ENCODE data around the gene C1GALT1C1.
"Not testable (repeated sequence)": the region's sequence is repeated elsewhere in the genome, so short reads cannot be mapped to it uniquely, and the experiment has no call there.

Gene C1GALT1C1

DNA sequence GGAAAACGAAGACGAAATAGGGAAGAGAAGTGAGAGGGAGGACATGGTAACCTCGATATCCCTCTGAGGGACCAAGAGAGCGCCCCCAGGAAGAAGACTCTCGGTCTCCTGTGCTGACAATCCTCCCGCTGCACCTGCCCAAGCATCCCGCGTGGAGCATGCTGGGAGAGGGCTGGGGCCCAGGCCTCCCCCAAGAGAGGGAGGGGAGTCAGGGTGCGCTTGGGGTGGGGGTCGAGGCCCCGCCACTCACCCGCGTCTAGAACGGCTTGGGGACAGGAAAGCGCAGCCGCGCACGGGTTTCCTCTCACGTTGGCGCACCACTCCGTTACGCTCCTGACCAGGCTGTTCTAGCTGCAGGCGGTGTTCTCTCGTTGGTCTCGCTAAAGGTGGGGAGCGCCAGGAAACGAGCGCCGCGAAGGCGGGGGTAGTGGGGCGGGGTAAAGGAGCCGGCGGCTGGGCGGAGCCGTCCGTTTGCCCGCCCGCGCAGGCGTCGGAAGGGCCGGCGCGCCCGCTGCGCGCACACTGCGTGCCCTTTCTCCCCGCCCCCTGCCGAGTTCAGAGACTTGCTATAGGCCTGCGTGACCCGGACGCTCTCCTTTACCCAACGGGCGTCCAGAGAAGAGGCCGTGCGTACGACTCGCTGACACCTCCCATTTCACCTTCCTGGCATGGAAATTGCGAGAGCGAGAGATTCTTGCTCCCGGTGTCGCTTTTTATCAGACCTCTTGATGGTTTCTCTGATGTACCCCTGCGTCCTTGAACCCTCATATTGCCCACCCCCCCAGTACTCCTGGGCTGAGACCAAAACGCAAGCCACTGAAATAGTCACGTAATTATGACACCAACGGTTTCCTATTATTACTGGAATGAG, at the start of gene C1GALT1C1:
Gene C1GALT1C1, minus strand, starts transcription at position 388 of the 871 bp plus-strand sequence. CDS start 2,888 bp downstream, outside the sequence.
- peak; percentile 92 for DNase-seq (ENCODE audit: low spot score)

DNA sequence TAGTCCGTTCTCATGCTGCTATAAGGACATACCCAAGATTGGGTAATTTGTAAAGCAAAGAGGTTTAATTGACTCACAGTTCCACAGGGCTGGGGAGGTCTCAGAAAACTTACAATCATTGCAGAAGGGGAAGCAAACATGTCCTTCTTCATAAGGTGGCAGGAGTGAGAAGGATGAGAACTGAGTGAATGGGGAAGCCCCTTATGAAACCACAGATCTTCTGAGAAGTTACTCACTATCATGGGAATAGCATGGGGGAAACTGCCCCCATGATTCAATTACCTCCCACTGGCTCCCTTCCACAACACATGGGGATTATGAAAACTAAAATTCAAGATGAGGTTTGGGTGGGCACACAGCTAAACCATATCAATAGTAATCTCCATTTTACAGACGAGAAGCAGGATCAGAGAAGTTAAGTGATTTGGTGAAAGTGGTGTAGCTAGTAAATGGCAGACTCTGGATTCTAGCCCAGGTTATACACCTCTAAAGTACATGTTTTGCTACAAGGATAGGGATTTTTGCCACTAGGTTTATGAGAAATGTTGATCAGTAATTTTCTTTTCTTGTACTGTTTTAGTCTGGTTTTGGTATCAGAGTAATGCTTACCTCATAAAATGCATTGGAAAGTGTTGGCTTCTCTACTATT, 47.3 kb upstream of the C1GALT1C1 start:
- DNase-seq (ENCODE audit: low spot score): no peak

DNA sequence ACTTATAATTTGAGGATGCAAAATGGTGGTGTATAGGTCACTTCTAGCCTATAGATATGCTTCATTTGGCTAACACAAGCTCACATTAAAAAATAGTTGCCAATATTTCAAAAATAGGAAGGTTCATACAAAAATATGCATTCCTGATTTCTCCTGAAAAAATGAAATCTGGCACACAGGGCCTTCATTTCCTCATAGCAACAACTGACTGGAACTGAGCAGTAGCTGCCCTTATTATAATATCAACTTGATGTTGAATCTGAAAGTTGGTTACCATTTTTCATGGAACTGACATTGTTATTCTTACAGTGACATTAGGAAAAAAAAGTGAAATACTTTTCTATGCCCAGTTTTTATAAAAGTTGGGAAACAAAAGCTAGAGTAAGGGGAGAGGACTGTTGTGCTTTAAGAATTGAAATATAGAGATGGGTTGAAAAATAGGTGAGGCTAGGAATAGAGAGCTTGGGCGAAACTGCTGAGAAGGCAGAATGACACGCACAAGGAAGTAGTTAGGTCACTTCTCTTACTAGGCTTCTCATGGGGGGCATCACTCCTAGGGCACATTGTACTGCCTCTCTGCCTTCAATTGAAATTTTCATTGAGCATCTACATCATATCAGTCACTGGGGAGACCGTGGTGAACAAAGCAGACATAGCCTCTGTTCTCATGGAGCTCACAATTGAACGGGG, 43.1 kb upstream of the C1GALT1C1 start:
- no peak for DNase-seq (ENCODE audit: low spot score)

DNA sequence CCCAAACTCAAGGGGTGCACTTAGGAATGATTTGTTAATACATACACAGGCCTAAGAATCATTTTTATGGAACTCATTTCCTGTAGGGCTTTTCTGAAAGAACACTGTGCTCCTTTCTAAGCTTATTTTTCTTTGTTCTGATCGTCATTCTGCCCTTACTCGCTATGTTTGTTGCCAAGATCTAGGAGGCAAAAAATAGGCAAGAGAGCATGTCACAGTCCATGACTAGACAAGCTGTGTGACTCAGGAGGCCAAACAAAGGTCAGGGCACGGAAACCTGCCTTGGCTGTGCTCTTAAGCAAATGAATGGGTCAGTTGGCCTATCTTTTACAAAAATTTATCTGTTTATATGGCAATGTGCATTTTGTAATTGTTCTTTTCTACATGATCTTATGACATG, 42.5 kb upstream of the C1GALT1C1 start:
- DNase-seq (ENCODE audit: low spot score): no peak

DNA sequence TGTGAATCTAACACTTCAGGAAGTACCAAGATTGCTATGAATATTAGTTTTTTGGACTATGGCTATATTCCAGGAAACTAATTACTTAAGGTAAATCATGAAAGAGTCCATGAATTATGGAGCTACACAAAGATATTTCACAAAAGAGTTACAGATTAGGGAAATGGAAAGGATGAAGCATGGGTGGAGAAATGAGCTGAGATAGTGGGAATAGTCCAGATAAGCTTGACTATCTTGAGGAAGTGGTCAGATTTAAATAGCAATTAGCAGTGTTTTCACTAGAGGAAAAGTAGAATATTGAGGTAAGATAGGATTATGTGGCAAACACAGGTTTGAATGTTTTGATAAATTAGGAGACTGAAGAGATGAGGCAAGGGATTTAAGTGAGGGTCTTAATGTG, 42.1 kb upstream of the C1GALT1C1 start:
- no peak for DNase-seq (ENCODE audit: low spot score)

DNA sequence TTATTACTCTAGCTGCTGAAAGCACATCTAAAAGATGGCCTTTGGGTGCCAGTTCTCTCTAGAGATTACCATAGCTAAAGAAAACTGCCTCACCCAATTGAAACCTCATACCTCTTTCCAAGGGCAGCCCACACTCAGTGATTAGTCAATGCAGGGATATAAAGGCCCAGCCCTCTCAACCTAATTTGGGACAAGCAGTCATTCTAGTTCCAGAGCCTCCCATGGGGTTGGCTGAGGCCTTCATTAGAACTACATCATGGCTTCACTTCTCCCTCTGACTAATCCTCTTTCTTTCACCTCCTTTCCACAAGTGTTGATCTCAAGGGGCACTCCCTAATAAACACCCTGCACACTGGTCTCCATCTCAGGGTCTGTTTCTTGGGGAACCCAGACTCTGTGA, 38.5 kb upstream of the C1GALT1C1 start:
- no peak for DNase-seq (ENCODE audit: low spot score)

DNA sequence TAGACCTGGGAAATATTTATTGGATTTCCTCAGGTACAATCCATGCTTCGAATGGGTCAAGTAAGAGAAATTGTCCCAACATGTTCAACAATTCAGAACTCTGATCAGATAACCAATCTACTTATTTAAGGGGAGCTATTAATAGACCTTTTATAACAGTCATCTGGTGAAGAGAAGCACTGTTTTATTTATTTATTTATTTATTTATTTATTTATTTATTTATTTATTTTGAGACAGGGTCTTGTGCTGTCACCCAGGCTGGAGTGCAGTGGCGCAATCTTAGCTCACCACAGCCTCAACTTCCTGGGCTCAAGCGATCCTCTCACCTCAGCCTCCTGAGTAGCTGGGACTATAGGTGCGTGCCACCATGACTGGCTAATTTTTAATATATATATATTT, 34.7 kb upstream of the C1GALT1C1 start:
- not testable (repeated sequence) for DNase-seq (ENCODE audit: low spot score)

DNA sequence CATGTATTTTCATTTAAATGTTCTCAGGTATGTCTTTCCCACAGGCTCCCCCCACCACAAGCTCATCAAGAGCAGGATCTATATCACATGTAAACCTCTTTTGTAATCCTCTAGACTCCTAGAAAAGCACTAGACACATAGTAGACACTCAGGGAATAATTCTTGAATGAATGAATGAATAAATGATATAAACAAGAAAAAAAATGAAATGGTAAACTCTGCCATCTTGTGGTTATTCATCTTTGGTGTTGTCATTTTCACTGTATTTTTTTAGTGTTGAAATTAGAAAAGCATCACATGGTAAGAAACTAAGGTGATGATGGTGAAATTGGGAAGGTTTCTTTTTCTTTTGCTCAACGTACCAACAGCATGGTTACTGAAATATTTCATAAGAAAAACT, 34.2 kb upstream of the C1GALT1C1 start:
- no peak for DNase-seq (ENCODE audit: low spot score)

DNA sequence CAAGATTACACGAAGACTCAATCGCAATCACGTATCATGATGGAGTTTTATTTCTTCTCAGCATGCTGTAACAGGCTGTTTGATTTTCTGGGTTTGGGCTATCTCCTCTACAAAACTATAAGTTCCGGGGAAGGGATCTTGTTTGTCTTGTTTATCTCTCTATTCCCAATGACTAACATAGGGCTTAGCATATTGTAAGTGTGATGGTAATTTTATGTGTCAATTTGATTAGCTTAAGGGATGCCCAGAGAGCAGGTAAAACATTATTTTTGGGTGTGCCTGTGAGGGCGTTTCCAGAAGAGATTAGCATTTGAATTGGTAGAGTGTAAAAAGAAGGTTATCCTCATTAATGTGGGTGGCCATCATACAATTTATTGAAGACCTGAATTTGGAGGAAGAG, 32.8 kb upstream of the C1GALT1C1 start:
- DNase-seq (ENCODE audit: low spot score): no peak

DNA sequence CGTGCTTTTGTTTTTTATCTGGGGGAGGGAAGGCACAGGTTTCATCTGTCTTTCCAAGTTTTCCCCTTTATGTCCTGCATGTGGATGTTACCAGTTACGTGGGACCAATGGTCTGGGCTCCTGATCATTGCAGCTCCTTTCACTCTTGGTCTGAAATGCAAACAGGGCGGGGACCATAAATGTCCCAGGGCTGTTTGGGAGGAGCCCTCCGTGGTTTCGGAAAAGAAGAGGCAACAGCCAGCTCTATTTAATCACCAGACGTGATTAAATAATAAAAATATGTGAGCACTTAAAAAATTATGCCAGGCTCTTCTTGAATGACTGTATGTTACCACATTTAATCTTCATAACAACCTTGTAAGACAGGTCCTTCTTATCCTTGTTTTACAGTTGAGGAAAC, 30.8 kb upstream of the C1GALT1C1 start:
- no peak for DNase-seq (ENCODE audit: low spot score)

DNA sequence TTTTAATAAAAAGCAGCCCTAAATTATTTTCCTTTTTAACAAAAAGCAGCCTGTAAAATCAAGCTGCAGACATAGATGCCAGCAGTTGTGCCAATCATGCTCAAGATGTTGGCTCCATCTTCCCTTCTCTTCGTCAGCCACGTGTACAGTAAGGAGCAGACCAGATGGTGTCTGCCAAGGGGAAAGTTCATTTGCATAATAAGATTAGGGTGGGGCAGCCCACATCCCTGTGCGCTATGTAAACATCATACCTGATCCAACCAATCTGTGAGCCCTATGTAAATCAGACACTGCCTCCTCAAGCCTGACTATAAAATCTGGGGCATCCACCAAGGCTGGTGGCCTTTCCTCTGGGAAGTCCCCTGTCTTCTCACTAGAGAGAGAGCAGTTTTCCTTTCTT, 23.1 kb upstream of the C1GALT1C1 start:
- no peak for DNase-seq (ENCODE audit: low spot score)

DNA sequence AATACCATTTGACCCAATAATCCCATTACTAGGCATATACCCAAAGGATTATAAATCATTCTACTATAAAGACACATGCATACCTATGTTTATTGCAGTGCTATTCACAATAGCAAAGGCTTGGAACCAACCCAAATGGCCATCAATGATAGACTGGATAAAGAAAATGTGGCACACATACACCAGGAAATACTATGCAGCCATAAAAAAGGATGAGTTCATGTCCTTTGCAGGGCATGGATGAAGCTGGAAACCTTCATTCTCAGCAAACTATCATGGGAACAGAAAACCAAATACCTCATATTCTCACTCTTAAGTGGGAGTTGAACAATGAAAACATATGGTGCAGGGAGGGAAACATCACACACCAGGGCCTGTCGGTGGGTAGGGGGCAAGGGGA, 22.4 kb upstream of the C1GALT1C1 start:
- DNase-seq (ENCODE audit: low spot score): not testable (repeated sequence)

DNA sequence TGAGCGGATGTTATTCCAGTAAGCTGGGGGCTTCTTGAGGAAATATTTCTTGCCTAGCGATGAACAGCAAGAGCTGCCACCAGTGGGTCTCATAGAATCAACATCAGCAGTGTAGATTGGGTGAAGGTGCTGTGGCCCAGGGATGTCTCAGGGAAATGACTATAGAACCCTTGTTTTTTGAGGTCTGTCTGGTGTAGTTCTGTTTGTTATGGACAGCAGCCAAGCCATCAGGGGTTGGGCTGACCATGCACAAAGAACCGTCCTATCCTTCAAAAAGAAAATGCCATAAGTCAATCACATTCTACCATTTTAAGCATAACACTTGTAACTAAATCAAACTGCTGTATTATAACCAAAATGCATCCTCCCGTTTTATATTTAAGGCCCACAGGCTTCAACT, 17.3 kb upstream of the C1GALT1C1 start:
- DNase-seq (ENCODE audit: low spot score): no peak

DNA sequence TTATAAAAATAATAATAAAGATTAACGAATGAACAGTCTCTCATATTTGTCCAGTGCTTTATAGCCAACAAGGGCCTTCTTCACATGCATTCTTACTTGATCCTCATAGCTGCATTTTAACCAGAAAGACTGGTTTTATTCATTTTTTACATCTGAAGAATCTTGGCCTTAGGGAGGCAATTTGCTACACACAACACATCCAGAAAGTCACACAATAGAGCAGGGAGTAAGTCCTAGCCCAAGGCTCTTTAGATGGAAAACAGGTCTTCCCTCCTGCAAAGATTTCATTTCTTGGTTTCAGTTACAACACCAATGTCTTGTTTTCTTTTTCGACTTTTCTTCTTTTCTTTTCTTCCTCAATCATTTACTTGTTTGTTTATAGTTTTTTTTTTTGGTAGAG, 13.0 kb upstream of the C1GALT1C1 start:
- no peak for DNase-seq (ENCODE audit: low spot score)

DNA sequence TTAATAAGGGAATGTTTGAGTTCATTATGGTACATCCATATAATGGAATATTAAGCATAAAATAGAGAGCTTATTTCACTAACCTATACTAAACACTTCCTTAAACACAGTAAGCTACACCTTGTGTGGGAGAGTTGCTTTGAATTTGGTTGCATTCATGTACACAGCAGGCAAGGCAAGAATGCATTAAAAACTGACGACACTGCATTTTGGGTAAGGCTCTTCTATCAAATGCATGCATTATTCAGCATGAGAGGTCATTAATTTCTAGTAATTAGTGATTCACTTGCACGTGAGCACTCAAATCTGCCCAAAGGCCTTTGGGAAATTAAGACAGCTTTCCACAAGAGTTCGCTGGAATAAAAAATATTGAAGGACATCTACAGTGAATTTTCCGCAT, 8.8 kb upstream of the C1GALT1C1 start:
- DNase-seq (ENCODE audit: low spot score): no peak

DNA sequence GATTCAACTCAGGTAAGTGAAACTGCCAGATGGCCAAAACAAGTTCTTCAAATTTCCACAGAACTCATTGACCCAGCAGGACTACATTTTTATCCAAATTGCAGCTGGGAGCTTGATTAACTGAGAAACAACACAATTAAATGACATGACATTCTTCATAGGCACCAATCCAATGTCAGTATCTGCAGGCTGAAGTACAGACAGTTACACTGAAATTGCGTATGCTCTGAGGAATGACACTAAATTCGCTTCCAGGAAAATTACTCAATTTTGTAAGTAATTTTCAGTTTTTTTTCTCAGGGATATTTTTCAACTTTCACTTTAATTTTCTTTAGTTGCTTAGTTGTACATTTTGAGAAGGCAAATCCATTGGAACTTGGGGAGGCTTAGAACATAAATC, 4.5 kb downstream of the C1GALT1C1 start:
- DNase-seq (ENCODE audit: low spot score): no peak

DNA sequence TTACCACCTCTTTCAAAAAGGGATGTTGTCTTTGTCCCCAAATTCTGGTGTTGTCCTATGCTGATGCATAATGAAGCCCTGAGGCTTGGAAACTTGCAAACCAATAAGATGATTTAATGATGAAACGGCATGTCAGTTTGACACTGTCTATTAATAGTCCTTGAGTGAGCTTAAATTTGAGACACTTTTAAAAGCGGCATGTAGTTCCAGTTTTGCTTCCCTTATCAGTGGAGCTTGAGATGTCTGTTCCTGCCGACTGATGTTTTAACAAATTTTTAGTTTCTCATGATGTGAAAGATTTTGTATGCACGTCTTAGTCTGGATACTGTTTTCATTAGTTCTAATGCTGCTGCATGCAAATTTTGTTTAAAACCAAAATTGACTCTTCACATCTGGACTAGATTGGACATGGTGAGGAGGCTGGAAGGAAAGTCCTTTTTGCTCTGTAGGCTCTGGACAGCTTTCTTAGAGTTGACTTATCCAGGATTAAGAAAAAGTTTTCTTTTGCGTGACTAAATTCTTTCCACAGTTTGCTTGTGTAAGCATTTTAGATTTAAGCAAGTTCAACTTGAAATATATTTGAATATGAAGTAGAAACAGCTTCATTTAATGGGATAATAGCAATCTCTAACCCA, 11.7 kb downstream of the C1GALT1C1 start:
- no peak for DNase-seq (ENCODE audit: low spot score)

DNA sequence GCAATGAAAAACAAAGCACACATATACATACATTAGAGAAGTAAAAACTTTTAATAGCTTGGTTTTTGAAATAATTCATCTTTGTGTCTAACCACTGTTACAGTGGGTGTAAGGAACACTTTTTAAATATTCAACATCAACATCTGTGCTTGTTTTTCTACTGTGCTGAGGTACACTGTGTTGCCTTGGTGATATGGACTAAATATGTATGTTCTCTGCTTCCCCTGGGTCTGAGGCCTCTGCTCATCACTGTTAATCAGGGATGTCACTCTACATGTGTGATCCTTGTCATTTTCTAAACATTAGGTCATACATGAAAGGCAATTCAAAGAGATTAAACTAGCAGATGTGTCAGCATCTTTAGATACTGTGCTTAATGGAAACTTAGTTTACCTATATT, 15.0 kb downstream of the C1GALT1C1 start:
- DNase-seq (ENCODE audit: low spot score): no peak

DNA sequence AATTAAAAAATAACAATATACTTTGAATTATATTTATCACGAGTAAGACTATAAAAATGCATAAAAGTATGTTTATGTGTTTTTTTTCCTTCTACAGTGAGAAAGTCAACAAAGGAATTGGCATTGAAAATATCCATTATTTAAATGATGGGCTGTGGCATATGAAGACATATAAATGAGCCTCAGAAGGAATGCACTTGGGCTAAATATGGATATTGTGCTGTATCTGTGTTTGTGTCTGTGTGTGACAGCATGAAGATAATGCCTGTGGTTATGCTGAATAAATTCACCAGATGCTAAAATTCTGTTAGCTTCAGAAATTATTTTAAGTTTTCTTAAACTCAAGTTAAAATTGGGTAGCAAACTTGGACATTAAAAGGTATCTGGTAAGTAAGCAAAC, 17.8 kb downstream of the C1GALT1C1 start:
- DNase-seq (ENCODE audit: low spot score): no peak

DNA sequence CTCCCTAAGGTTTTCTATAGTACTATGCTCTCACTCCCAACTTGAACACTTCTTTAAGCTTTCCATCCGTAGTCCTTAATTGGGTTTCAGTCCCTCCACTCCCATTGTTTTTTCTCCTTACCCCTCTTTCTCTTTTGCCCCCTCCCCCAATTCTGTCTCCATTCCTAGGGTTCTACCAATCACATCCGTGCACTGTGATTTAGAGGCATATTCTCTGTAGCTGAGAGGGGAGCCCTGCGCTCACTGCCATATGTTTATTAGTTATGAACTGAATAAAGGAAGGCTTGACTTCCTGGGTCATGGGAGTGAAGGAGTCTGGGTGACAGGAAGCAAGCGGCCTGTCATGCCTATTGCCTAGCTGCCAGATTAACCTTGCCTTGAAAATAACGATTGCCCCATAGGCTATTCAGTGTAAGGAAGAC, 25.5 kb downstream of the C1GALT1C1 start:
- peak; percentile 47 for DNase-seq (ENCODE audit: low spot score)

DNA sequence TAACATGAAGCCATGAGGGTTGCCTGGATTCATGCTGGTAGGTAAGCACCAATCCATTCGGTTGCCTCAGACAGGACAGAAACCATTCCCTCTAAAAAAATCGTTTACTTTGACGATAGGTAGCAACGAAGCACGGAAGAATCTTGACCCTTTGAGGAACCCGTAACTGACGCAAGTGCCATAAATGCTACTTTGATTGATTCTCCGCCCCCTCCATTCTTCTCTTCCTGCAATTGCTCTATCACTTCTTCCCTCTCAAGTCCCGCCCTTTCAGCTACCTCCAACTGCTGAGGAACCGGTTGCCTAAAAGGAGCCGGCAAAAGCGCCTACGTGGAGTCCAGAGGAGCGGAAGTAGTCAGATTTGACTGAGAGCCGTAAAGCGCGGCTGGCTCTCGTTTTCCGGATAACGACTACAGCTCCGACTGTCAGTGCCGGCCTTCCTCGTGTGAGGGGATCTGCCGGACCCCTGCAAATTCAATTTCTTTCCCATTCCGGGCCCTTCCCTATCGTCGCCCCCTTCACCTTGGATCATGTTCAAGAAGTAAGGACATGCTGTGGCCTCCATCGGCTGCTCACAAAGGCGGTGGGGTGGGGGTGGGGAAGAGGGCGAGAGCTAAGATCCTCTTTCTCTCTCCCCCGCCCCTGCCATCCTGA, 26.0 kb downstream of the C1GALT1C1 start, which contains the start of gene MCTS1:
Gene MCTS1, plus strand, starts transcription at position 395 of the 654 bp plus-strand sequence. Its CDS starts 136 bp downstream, at position 531.
- peak; percentile 87 for DNase-seq (ENCODE audit: low spot score)

DNA sequence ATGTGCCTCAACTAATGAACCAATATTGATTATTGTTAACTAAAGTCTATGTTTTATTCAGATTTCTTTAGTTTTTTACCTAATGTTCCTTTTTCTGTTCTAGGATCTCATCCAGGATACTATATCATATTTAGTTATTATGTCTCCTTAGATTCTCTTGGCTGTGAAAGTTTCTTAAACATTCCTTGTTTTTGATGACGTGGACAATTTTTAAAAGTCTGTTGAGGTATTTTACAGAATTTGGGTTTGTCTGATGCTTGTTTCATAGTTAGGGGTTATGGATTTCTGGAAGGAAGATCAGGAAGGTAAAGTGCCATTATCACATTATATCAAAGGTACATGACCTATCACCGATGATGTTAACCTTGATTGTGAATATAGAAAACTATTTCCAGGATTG, 44.2 kb downstream of the C1GALT1C1 start:
- no peak for DNase-seq (ENCODE audit: low spot score)

Data from CD4-positive, alpha-beta T cell treated with Interleukin-15 for 4 hours (primary cell).